ENCODE measurements around the gene JARID2.

The JARID2 gene

GRCh38 chr6:15404685-15404980 lies 158.8 kb downstream of the JARID2 start:
- no peak for DNase-seq (ENCODE audit: low spot score)
- in situ Hi-C loops (cut with MboI; ENCODE audit: low pct_unique_long_range_greater_than_20kb, low sequenced_read_pairs, unreplicated experiment) = no loop called here
- TF ChIP-seq, protein P1, sequence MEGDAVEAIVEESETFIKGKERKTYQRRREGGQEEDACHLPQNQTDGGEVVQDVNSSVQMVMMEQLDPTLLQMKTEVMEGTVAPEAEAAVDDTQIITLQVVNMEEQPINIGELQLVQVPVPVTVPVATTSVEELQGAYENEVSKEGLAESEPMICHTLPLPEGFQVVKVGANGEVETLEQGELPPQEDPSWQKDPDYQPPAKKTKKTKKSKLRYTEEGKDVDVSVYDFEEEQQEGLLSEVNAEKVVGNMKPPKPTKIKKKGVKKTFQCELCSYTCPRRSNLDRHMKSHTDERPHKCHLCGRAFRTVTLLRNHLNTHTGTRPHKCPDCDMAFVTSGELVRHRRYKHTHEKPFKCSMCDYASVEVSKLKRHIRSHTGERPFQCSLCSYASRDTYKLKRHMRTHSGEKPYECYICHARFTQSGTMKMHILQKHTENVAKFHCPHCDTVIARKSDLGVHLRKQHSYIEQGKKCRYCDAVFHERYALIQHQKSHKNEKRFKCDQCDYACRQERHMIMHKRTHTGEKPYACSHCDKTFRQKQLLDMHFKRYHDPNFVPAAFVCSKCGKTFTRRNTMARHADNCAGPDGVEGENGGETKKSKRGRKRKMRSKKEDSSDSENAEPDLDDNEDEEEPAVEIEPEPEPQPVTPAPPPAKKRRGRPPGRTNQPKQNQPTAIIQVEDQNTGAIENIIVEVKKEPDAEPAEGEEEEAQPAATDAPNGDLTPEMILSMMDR (IDR thresholded peaks at IDR 0.05; ENCODE audit: extremely low read depth, insufficient read depth, missing control alignments) = no peak

GRCh38 chr6:15405129-15406068 lies 159.5 kb downstream of the JARID2 start:
- in situ Hi-C loops (cut with MboI; ENCODE audit: low pct_unique_long_range_greater_than_20kb, low sequenced_read_pairs, unreplicated experiment) = no loop called here
- no peak for DNase-seq (ENCODE audit: low spot score)
- TF ChIP-seq, protein P1 (IDR thresholded peaks at IDR 0.05; ENCODE audit: extremely low read depth, insufficient read depth, missing control alignments) = no peak

DNA sequence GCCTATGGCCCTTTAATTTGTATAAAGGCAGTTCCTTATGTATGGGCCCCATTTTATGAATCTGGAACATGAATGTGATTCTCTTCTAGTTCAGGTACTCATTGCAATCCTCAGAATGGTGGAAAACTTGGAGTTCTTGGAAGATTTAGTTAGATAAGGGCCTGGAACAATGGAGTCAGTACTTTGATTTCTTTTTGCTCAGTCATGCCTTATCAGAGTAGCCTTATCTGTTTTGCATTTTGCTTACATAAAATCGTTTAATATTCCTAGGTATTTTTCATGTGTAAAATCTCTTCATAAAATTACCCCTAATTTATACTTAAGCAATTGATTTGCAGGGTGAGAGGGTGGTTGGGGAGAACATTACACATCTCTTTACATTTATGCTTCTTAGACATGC lies 160.6 kb downstream of the JARID2 start:
- in situ Hi-C loops (cut with MboI; ENCODE audit: low pct_unique_long_range_greater_than_20kb, low sequenced_read_pairs, unreplicated experiment) = no loop called here

GRCh38 chr6:15408008-15408407 lies 162.1 kb downstream of the JARID2 start:
- in situ Hi-C loops (cut with MboI; ENCODE audit: low pct_unique_long_range_greater_than_20kb, low sequenced_read_pairs, unreplicated experiment) = no loop called here
- TF ChIP-seq, protein P1 (IDR thresholded peaks at IDR 0.05; ENCODE audit: extremely low read depth, insufficient read depth, missing control alignments) = no peak
- DNase-seq (ENCODE audit: low spot score) = no peak

More for the DNA sequence above, 160.6 kb downstream of the JARID2 start:
- TF ChIP-seq, protein P1 (IDR thresholded peaks at IDR 0.05; ENCODE audit: extremely low read depth, insufficient read depth, missing control alignments) = no peak
- no peak for DNase-seq (ENCODE audit: low spot score)

DNA sequence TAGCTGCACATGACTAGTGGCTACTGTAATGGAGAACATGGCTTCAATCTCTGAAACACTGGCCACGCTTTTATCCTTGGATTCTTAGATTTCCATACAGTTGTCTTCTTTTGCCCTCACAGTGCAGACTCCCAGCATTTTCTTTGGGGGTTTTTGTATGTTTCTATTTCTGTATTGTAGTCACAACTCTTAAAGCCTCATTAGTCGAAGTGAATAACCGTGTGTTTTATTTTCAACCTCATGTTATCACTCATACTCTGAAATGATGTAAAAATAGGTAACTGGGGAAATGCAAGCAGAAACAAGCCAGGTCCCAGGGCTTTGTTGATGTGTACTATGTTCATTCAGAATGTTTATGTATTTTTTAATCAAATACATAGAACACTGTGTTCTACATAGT lies 162.9 kb downstream of the JARID2 start:
- in situ Hi-C loops (cut with MboI; ENCODE audit: low pct_unique_long_range_greater_than_20kb, low sequenced_read_pairs, unreplicated experiment) = no loop called here
- TF ChIP-seq, protein P1 (IDR thresholded peaks at IDR 0.05; ENCODE audit: extremely low read depth, insufficient read depth, missing control alignments) = no peak

GRCh38 chr6:15409301-15410125 lies 163.6 kb downstream of the JARID2 start:
- TF ChIP-seq, protein P1 (IDR thresholded peaks at IDR 0.05; ENCODE audit: extremely low read depth, insufficient read depth, missing control alignments) = no peak
- no peak for DNase-seq (ENCODE audit: low spot score)
- in situ Hi-C loops (cut with MboI; ENCODE audit: low pct_unique_long_range_greater_than_20kb, low sequenced_read_pairs, unreplicated experiment) = no loop called here

More for the DNA sequence above, 162.9 kb downstream of the JARID2 start:
- DNase-seq (ENCODE audit: low spot score) = no peak
